Pancreas (tissue), 10 donors: ENCODE measurements around the gene INTU. TPM values are rescaled to one million over a fixed set of nuclear protein-coding genes. Genes with fewer than 3 reads are reported as not detected.

Experiments
- ATAC-seq, 4 donors: fragments of 200-7000 bp; cut with Tn5 transposase; one replicate each; pipeline versions ENCODE4 v1.8.0 to v1.9.1; 2020; ENCODE audit warnings: mild to moderate bottlenecking in 4 of 4, moderate library complexity in 4 of 4
- DNase-seq, 6 donors: peaks; one replicate each; pipeline ENCODE4 v3.0.0-alpha.2; 2020
- FAIRE-seq: peaks from 2 replicates; lab custom pipeline; 2012; peaks lifted over from hg19 to GRCh38; lab: Jason Lieb, UNC
- H3K27ac ChIP-seq, 4 donors: fragments of 200-600 bp; sonication (generic); 1 replicate in 3 of 4; 2 replicates in 1 of 4; pipeline versions ENCODE4 v1.5.0 to v1.8.0; 2020
- H3K27me3 ChIP-seq, 4 donors: fragments of 200-600 bp; one replicate each; pipeline ENCODE4 v1.8.0; 2021
- H3K36me3 ChIP-seq, 3 donors: fragments of 200-600 bp; sonication (generic) in 1 of 3; one replicate each; pipeline versions ENCODE4 v1.5.0 to v1.8.0; 2020 to 2021
- H3K4me1 ChIP-seq, 3 donors: fragments of 200-600 bp; one replicate each; pipeline ENCODE4 v1.8.0; 2021
- H3K4me3 ChIP-seq, 4 donors: fragments of 200-600 bp; sonication (generic) in 2 of 4; one replicate each; pipeline versions ENCODE4 v1.5.0 to v1.8.0; 2020 to 2021
- H3K9me3 ChIP-seq, 4 donors: fragments of 200-600 bp; one replicate each; pipeline ENCODE4 v1.8.0; 2021
- WGBS, 2 donors: extraction: QIAGEN DNeasy Blood & Tissue Kit; methylation state at CpG; one replicate each; pipeline ENCODE4 v1.1.7; 2013; 5-methylcytosine and 5-hydroxymethylcytosine counted together
- intact Hi-C, 3 donors: fragments of 100-400 bp; cut with DNase I; formaldehyde crosslinking; loops; one replicate each; pipeline versions ENCODE4 v1.11.1 to v1.14.2; 2022
- polyA plus RNA-seq, 2 donors: library from polyadenylated mRNA; stranded (reverse); fragments of 200-250 nt; gene quantifications; one replicate each; pipeline ENCODE4 v1.2.3, GENCODE V29; 2013
- total RNA-seq, 6 donors: library from RNA; stranded (reverse); fragmentation: NEBNext Ultra II Directional in 4 of 6; extraction: Animal tissue kit (Norgen Biotek cat#: 25700) in 4 of 6; gene quantifications; one replicate each; pipeline versions ENCODE4 v1.2.1 to v1.2.4, GENCODE V29; 2021 to 2023
- TF ChIP-seq, protein P1 (sequence below), 4 donors: fragments of 200-600 bp; sonication (generic) in 3 of 4; IDR thresholded peaks; one replicate each; pipeline versions ENCODE4 v1.5.0 to v1.8.0; 2021; ENCODE audit warnings: antibody characterized with exemption in 4 of 4
- donor health status: healthy with polysubstance abuse.
- donor health status: DM: no; HTN: no; CAD: no; lungs with moderate emphysema.
- donor health status: DM: no; HTN: no; CAD: no.
- donor health status: control.
- donor health status: control.
- donor health status: Bipolar disorder and iron deficiency.
- donor health status: DM: yes; HTN: yes; CAD: no.
- donor health status: DM: no; HTN: no; CAD: no.
- donor health status: DM: no; HTN: no; CAD: no.
- donor health status: DM: yes; HTN: yes; CAD: no.

The INTU gene
- total and polyA plus RNA-seq, 8 donors = 1.7 to 8.1 (median 4.1) TPM

- Histone ChIP-seq H3K4me1 (no peaks in the 10 kb centered on the region), H3K27ac (no peak overlapping the region), H3K4me3 (no peak overlapping the region), H3K9me3 (no peaks in the 10 kb centered on the region), H3K36me3 (no peaks in the 10 kb centered on the region), H3K27me3 (no peaks in the 10 kb centered on the region)
- no peak for DNase-seq
- peak; percentile 50 to 79 (median 71) for ATAC-seq
- FAIRE-seq = peak; percentile 87
- WGBS, 2 donors = 8 to 14% methylated on average over 8 of the region's 8 CpGs
- intact Hi-C loops = loop anchor here (5.0 to 10.0 kb wide), 3 partner anchors 125 to 130 kb away; no protein-coding TSS in a partner anchor
- TF ChIP-seq, protein P1, sequence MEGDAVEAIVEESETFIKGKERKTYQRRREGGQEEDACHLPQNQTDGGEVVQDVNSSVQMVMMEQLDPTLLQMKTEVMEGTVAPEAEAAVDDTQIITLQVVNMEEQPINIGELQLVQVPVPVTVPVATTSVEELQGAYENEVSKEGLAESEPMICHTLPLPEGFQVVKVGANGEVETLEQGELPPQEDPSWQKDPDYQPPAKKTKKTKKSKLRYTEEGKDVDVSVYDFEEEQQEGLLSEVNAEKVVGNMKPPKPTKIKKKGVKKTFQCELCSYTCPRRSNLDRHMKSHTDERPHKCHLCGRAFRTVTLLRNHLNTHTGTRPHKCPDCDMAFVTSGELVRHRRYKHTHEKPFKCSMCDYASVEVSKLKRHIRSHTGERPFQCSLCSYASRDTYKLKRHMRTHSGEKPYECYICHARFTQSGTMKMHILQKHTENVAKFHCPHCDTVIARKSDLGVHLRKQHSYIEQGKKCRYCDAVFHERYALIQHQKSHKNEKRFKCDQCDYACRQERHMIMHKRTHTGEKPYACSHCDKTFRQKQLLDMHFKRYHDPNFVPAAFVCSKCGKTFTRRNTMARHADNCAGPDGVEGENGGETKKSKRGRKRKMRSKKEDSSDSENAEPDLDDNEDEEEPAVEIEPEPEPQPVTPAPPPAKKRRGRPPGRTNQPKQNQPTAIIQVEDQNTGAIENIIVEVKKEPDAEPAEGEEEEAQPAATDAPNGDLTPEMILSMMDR (IDR thresholded peaks at IDR 0.05) = peak in 3 of 4 donors; percentile 27 to 48 (median 39)
These were observed 100.0 kb downstream of the INTU start for GRCh38 chr4:127732623-127733328.

DNA sequence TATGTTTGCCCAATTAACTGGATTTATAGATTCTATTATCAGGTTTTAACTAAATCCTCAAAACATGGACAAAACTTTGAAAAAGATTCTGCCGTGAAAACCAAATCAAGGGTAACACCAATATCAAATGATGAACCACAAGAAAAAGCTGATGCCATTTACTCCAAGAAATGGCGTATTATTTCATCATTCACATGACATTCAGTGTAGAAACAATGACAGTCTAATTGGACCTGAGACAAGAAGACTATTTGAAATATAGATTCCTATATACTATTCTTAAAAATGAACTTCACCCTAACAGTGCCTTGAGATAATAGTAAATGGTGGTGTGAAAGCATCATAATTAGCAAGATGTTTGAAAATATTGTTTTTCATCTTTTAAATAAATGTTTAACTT, 102.2 kb downstream of the INTU start:
- TF ChIP-seq, protein P1 (IDR thresholded peaks at IDR 0.05) = no peak
- H3K4me3 ChIP-seq = no peak overlapping the region
- DNase-seq (no peak), FAIRE-seq (no peak), ATAC-seq (no peak)
- H3K36me3 ChIP-seq = no peaks in the 10 kb centered on the region
- no peaks in the 10 kb centered on the region for H3K9me3 ChIP-seq
- 61 to 74% methylated on average over 2 of the region's 2 CpGs for WGBS, 2 donors
- H3K27me3 ChIP-seq = no peaks in the 10 kb centered on the region
- no peaks in the 10 kb centered on the region for H3K4me1 ChIP-seq
- H3K27ac ChIP-seq = no peak overlapping the region
- intact Hi-C loops = loop anchor here (5.0 to 10.0 kb wide), 3 partner anchors 128 to 133 kb away; no protein-coding TSS in a partner anchor

DNA sequence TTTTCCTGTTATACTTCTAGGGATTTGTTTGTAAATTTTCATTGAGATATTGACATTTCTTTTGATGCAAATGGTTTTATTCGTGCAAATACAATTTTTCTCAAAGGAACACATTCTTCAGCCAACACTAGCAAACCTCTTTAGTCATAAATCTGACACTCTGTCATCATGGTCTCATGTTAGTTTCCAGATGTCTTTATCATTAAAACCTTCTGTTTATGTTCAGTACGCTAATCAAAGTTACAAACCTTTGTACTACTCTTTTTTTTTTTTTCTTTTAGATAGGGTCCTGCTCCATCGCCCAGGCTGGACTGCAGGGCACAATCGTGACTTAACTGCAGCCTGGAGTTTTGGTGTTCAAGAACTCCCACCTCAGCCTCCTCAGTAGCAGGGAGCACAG, 104.5 kb downstream of the INTU start:
- H3K27me3 ChIP-seq = no peaks in the 10 kb centered on the region
- ATAC-seq (no peak), FAIRE-seq (no peak), DNase-seq (no peak)
- no peaks in the 10 kb centered on the region for H3K9me3 ChIP-seq
- no peaks in the 10 kb centered on the region for H3K4me1 ChIP-seq
- no peak overlapping the region for H3K27ac ChIP-seq
- 30 to 33% methylated on average over 4 of the region's 4 CpGs for WGBS, 2 donors
- H3K4me3 ChIP-seq = no peak overlapping the region
- TF ChIP-seq, protein P1 (IDR thresholded peaks at IDR 0.05) = no peak
- intact Hi-C loops = loop anchor here in 1 of 3 donors (10.0 kb wide), 1 partner anchor 132 kb away; no protein-coding TSS in a partner anchor
- no peaks in the 10 kb centered on the region for H3K36me3 ChIP-seq

DNA sequence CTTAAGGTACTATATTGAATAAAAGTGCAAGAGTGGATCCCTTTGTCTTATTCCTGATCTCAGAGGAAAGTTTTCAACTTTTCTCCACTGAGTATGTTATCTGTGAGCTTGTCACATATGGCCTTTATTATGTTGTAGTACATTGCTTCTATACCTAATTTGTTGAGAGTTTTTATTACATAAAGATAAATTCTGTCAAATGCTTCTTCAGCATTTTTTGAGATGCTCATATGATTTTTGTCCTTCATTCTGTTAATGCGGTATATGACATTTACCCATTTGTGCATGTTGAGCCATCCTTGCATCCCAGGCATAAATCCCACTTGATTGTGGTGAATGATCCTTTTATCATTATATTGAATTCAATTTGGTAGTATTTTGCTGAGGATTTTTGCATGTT, 108.5 kb downstream of the INTU start:
- no peaks in the 10 kb centered on the region for H3K36me3 ChIP-seq
- no peak for FAIRE-seq
- H3K4me3 ChIP-seq = no peak overlapping the region
- H3K27me3 ChIP-seq = no peaks in the 10 kb centered on the region
- no peaks in the 10 kb centered on the region for H3K9me3 ChIP-seq
- WGBS, 2 donors = 89 to 96% methylated on average over 1 of the region's 1 CpG
- DNase-seq = no peak
- intact Hi-C loops = no loop called here
- TF ChIP-seq, protein P1 (IDR thresholded peaks at IDR 0.05) = no peak
- H3K27ac ChIP-seq = no peak overlapping the region
- no peak for ATAC-seq
- H3K4me1 ChIP-seq = no peaks in the 10 kb centered on the region

- Histone ChIP-seq H3K27me3 (no peaks in the 10 kb centered on the region), H3K9me3 (no peaks in the 10 kb centered on the region), H3K27ac (no peak overlapping the region), H3K36me3 (no peaks in the 10 kb centered on the region), H3K4me3 (no peak overlapping the region), H3K4me1 (no peaks in the 10 kb centered on the region)
- FAIRE-seq (no peak), ATAC-seq (no peak), DNase-seq (no peak)
- intact Hi-C loops = no loop called here
- TF ChIP-seq, protein P1 (IDR thresholded peaks at IDR 0.05) = no peak
- 72 to 85% methylated on average over 4 of the region's 4 CpGs for WGBS, 2 donors
These were observed 115.1 kb downstream of the INTU start for GRCh38 chr4:127747883-127748282.
